HG02938 (cell line): ENCODE data around the gene SNCAIP.
"Not testable (repeated sequence)": the region's sequence is repeated elsewhere in the genome, so short reads cannot be mapped to it uniquely, and the experiment has no call there.

ENCODE experiments used
- ATAC-seq: cut with Tn5 transposase; IDR thresholded peaks from one replicate; pipeline ENCODE4 v1.9.1; 2021; ENCODE audit warnings: mild to moderate bottlenecking, moderate library complexity; ENCODE audit not compliant: unreplicated experiment

The SNCAIP gene

GRCh38 chr5:122354293-122354692 lies 42.3 kb downstream of the SNCAIP start:
- ATAC-seq: no peak

DNA sequence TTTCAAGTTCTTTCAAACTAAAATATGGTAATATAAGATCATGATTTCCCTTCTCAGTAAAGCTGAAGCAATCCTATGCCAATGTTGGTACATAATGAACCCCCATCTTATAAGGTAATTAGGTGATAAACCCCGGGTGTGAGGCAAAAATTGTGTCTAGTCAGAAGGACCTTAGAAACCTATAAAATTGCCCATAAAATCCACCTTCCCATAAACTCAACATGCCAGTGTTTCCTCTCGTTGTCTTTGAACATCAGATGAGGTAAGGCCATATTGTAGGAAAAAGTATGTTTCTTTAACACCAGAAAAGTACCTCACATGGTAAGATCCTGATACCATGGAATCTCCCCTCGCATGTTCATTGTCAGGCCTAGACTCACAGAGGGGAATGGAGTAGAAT lies 43.3 kb downstream of the SNCAIP start:
- no peak for ATAC-seq

GRCh38 chr5:122356855-122357254 lies 44.8 kb downstream of the SNCAIP start:
- no peak for ATAC-seq

GRCh38 chr5:122358372-122358979 lies 46.4 kb downstream of the SNCAIP start:
- ATAC-seq: no peak

DNA sequence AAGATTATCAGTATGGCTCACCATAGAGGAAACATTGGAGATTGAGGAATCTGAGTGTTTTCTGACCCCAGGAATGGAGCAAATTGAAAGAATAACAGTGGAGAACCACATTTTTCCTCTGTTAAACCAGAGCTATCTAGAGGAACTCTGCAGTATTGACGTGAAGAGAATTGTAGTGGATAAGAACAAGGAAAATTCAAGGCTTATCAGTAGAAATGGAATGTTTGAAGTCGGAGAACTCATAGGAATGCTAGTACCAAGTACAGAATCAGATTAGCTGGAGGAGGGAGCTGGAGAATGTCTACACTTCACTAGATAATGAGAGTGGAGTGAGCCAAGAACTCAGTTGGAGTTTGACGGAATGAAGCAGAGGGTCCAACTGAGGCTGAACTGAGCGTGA lies 50.3 kb downstream of the SNCAIP start:
- no peak for ATAC-seq

DNA sequence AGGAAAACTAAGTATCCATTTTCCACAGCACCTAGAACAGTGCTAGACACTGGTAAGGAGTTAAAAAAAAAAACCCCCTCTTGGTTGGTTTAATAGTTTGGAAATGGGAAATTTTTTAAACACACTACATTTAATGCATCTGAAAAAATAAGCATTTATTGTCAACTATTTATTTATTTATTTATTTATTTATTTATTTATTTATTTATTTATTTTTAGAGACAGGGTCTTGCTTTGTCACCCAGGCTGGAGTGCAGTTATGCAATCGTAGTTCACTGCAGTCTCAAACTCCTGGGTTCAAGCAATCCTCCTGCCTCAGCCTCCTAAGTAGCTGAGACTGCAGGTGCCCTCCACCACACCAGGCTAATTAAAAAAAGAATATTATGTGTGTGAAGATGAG lies 51.6 kb downstream of the SNCAIP start:
- no peak for ATAC-seq

DNA sequence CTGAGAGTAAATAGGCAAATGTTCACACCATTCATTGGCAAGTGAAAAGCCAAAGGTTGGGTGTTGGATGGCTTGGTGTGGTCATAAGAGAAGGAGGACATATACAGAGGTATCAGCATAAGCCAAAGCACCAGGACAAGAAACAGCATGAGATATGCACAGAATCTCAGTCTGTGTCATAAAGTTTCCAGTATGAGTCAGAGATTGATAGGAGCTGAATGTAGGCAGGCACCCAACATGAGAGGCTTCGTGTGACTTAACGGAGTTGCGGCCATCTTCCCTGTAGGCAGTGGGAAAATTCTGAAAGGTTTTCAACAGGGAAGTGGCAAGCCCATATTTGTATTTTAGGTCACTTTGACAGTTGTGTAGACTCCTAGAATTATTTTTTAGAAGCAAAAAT lies 54.5 kb downstream of the SNCAIP start:
- ATAC-seq: no peak

DNA sequence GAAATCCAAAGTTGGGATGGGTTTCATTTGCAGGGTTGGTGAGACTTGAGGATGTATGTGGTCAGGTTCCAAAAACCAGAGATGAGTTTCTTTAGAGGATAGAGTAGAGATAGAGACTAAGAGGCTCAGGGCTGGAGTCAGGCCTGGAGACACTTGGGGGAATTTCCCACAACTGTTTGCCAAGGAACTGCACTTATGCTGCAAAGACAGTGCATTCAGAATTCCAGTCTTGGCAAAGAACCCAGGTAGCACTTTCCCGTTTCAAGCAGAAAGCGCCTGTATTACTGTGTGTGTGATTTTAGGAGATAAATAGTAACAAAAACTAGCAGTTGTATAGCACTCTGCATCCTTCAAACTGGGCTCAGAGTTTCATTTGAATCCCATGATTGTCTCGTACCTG lies 55.4 kb downstream of the SNCAIP start:
- ATAC-seq: no peak

- no peak for ATAC-seq
Measured at GRCh38 chr5:122368510-122369251, 56.6 kb downstream of the SNCAIP start.

GRCh38 chr5:122369253-122369815 lies 57.3 kb downstream of the SNCAIP start:
- ATAC-seq: no peak

GRCh38 chr5:122371511-122372151 lies 59.6 kb downstream of the SNCAIP start:
- ATAC-seq: no peak

- no peak for ATAC-seq
Measured at GRCh38 chr5:122374110-122374509, 62.1 kb downstream of the SNCAIP start.

- ATAC-seq: no peak
Measured at GRCh38 chr5:122375801-122376200, 63.8 kb downstream of the SNCAIP start.

DNA sequence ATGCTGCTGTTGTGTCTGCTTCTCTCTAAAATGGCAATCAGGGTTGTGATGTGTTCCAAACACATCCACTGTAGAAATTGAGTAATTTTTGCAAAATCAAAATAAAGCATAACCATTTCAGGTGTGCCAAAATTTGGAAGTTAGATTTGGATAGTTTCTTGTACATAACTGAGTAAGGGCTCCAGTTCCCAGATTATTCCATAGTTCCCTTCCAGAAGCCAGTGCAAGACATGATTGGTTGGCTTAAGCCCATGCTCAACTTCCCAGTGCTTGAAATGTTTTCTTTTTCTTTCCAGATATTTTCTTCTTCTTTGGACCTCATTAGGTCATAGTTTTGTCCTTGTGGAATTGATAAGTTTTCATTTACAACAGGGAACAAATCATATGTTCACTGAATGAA lies 64.2 kb downstream of the SNCAIP start:
- ATAC-seq: no peak

GRCh38 chr5:122377026-122377425 lies 65.0 kb downstream of the SNCAIP start:
- ATAC-seq: no peak

DNA sequence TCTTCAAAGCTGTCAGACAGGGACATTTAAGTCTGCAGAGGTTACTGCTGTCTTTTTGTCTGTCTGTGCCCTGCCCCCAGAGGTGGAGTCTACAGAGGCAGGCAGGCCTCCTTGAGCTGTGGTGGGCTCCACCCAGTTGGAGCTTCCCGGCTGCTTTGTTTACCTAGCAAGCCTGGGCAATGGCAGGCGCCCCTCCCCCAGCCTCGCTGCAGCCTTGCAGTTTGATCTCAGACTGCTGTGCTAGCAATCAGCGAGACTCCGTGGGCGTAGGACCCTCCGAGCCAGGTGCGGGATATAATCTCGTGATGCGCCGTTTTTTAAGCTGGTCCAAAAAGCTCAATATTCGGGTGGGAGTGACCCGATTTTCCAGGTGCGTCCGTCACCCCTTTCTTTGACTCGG lies 70.9 kb downstream of the SNCAIP start:
- not testable (repeated sequence) for ATAC-seq

- no peak for ATAC-seq
Measured at GRCh38 chr5:122384739-122385235, 72.8 kb downstream of the SNCAIP start.

- no peak for ATAC-seq
Measured at GRCh38 chr5:122385286-122385685, 73.2 kb downstream of the SNCAIP start.

- ATAC-seq: no peak
Measured at GRCh38 chr5:122385808-122386207, 73.8 kb downstream of the SNCAIP start.

GRCh38 chr5:122390154-122390553 lies 78.1 kb downstream of the SNCAIP start:
- ATAC-seq: no peak

GRCh38 chr5:122390694-122391093 lies 78.7 kb downstream of the SNCAIP start:
- ATAC-seq: no peak

DNA sequence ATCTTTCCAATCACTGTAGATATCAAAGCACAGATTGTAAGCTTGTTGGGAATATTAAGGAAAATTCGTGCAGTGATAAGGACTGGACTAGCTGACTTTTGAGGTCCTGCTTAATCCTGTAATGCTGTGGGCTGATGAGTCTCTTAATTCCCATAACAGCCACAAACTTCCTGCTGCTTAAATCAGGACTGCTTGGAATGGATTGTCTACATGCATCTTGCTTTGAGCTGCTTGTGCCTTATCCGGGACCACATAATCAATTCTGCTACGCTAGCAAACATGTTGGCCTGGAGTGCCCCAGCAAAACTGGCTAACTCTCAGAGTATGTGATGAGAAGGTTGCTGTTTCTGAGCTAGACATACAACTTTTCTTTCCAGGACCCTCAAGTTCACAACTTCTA lies 79.6 kb downstream of the SNCAIP start:
- ATAC-seq: no peak
